Smooth muscle cell of the pulmonary artery (primary cell): ENCODE results near the gene ITGB3BP. TPM values are rescaled to one million over a fixed set of nuclear protein-coding genes. Genes with fewer than 3 reads are reported as not detected.

Source experiments
- total RNA-seq: library from RNA; depleted of rRNA; stranded (reverse); fragments of >200 nt; gene quantifications from 2 replicates; pipeline ENCODE4 v1.2.3, GENCODE V29; 2014

The ITGB3BP gene, protein sequence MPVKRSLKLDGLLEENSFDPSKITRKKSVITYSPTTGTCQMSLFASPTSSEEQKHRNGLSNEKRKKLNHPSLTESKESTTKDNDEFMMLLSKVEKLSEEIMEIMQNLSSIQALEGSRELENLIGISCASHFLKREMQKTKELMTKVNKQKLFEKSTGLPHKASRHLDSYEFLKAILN
- 16.1 and 17.7 TPM in 2 replicates for total RNA-seq

DNA sequence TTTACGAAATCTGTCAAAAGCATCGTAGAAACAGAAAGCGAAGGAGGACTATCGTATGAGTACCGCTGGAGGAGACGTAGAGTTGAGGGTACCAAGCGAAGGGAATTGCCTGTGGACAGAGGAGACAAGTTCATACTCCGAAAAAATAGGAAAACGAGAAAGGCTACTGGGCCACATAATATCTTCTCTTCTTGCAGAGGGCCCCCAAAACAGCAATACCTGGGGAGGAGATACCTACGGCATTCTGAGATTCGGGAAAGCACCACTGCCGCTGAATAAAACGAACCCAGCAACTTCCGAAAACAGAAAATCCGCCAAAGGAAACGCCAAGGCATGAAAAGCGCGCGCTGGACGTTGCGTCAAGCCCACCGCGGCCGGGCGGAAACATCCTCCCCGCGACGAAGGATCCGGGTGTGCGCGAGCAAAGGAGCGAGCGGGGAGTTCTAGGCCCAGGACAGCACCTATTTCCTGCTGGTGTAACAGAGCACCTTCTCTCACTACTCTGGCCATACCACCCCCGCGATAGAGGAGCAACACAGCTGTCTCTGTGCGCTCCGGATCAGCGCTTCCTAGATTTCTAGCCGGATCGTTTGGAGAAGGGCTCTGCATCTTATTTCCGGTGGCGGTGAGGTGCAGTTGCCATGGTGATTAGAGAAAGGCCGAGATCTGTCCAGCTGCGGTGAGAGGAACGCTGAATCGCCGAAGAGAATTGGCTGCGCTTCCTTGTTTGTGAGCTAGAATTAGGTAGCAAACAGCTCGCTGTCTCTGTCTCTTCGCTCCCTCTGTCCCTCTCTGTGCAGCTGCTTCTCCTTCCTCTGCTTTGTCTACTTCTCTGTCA, at the start of gene ITGB3BP, which contains the start of gene EFCAB7:
Gene ITGB3BP (minus strand): TSS at position 335 of the 838 bp plus-strand sequence. CDS start 92 bp downstream, at position 243.
Gene EFCAB7 (plus strand): TSS at position 635 of the 838 bp plus-strand sequence. CDS start 2,048 bp downstream, outside the sequence.

Other genes starting within 250 kb of the ITGB3BP start
- gene FOXD3, start 200.7 kb downstream of the ITGB3BP start, total RNA-seq, result not detected in 2 replicates
- gene ALG6, start 155.6 kb downstream of the ITGB3BP start, total RNA-seq, result 11.5 and 13.2 TPM in 2 replicates
- gene EFCAB7, start 300 bp upstream of the ITGB3BP start, total RNA-seq, result 4.0 and 5.5 TPM in 2 replicates
- 124 and 178 TPM in 2 replicates for gene PGM1, start 70.2 kb upstream of the ITGB3BP start, total RNA-seq